Measurements from ENCODE around the gene TYW5. TPM values are rescaled to one million over a fixed set of nuclear protein-coding genes. Genes with fewer than 3 reads are reported as not detected.

TYW5 gene, protein sequence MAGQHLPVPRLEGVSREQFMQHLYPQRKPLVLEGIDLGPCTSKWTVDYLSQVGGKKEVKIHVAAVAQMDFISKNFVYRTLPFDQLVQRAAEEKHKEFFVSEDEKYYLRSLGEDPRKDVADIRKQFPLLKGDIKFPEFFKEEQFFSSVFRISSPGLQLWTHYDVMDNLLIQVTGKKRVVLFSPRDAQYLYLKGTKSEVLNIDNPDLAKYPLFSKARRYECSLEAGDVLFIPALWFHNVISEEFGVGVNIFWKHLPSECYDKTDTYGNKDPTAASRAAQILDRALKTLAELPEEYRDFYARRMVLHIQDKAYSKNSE
- polyA plus RNA-seq = 9.0 and 11.0 TPM in 2 replicates

DNA sequence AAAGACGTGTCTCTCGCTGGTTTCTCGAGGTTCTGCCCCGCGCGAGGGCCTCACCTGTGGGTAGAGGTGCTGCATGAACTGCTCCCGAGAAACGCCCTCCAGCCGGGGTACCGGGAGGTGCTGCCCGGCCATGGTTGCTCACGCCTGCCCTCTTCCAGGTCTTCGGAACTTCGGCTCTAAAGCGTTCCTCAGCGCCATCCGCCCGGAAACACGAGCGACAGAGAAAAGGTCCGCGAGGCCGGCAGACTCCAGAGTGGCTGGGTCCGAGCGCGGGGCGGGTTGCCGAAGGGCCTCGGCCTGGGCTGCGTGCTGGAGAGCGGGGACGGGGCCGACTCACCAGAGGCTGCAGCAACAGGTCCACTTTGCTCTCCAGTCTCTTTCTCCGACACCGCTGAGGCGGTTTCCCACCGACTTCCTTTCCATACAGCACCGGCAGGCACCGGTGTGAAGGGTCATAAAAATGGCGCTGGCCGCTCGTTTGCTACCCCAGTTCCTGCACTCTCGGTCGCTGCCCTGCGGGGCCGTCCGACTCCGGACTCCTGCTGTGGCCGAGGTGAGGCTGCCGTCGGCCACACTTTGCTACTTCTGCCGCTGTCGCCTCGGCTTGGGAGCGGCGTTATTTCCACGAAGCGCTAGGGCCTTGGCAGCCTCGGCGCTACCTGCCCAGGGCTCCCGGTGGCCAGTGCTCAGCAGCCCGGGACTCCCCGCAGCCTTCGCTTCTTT, at the start of gene TYW5, which contains the start of gene MAIP1:
Gene TYW5 (minus strand): TSS at position 153 of the 723 bp plus-strand sequence. CDS start 21 bp downstream, at position 132.
Gene MAIP1 (plus strand): TSS at position 244 of the 723 bp plus-strand sequence. CDS start 217 bp downstream, at position 461.

DNA sequence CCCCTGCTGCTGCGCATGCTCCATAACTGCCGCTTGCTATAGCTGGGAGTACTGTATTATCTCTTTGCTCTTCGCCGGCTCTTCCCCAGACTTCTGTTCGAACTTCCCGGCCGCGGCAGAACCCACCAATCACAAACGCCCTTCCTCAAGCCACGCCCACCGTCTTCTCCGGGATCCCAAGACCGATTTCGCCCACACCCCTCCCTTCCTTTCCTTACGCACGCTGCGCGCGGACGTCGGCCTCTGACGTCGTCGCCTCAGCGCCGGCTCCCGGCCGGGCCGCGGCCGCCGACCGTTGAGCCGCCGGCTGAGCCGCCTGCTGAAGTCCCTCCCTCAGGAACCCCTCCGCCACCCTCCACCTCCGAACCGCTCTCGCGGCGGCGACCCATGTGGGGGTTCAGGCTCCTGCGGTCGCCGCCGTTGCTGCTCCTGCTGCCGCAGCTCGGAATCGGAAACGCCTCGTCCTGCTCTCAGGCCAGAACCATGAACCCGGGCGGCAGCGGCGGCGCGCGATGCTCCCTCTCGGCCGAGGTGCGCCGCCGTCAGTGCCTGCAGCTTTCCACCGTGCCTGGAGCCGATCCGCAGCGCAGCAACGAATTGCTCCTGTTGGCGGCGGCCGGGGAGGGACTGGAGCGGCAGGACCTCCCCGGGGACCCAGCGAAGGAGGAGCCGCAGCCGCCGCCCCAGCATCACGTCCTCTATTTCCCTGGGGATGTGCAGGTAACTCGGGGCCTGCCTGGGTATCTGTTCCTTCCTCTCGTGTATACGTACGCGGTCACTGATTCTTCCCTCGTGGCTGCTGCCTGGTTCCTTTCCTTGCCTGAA, 44.0 kb downstream of the TYW5 start, which contains the start of gene C2orf69:
Gene C2orf69 (plus strand): TSS at position 242 of the 825 bp plus-strand sequence. CDS start 146 bp downstream, at position 388.

Other genes starting within 250 kb of the TYW5 start
- gene FTCDNL1, start 104.3 kb downstream of the TYW5 start, polyA plus RNA-seq = 4.8 and 5.7 TPM in 2 replicates
- 15.1 and 21.5 TPM in 2 replicates for gene C2orf69, start 44.2 kb downstream of the TYW5 start, polyA plus RNA-seq
- 17.5 and 33.4 TPM in 2 replicates for gene MAIP1, start 91 bp upstream of the TYW5 start, polyA plus RNA-seq